ENCODE measurements around the gene POTED. TPM values are rescaled to one million over a fixed set of nuclear protein-coding genes. Genes with fewer than 3 reads are reported as not detected.
"Not testable (repeated sequence)": the region's sequence is repeated elsewhere in the genome, so short reads cannot be mapped to it uniquely, and the experiment has no call there.

The POTED gene
- not detected in 2 replicates for total RNA-seq

- intact Hi-C loops (cut with micrococcal nuclease); H3K27ac Mint-ChIP-seq; H3K4me1 Mint-ChIP-seq (ENCODE audit: low read depth); DNase-seq (ENCODE audit: low spot score); H3K4me3 Mint-ChIP-seq (ENCODE audit: low read depth); H3K36me3 Mint-ChIP-seq (ENCODE audit: low read depth); H3K27me3 Mint-ChIP-seq (ENCODE audit: low read depth); H3K9me3 Mint-ChIP-seq: not testable (repeated sequence)
These were observed at the start of gene POTED for GRCh38 chr21:13609477-13609876. POTED (plus strand) TSS chr21:13609777; CDS start chr21:13610229, 452 bp downstream.

- H3K27me3 Mint-ChIP-seq (ENCODE audit: low read depth); H3K4me1 Mint-ChIP-seq (ENCODE audit: low read depth); H3K27ac Mint-ChIP-seq; H3K4me3 Mint-ChIP-seq (ENCODE audit: low read depth); DNase-seq (ENCODE audit: low spot score); intact Hi-C loops (cut with micrococcal nuclease); H3K9me3 Mint-ChIP-seq; H3K36me3 Mint-ChIP-seq (ENCODE audit: low read depth): not testable (repeated sequence)
These were observed 40.5 kb downstream of the POTED start for GRCh38 chr21:13650101-13650500.

- DNase-seq (ENCODE audit: low spot score); intact Hi-C loops (cut with micrococcal nuclease); H3K4me1 Mint-ChIP-seq (ENCODE audit: low read depth); H3K36me3 Mint-ChIP-seq (ENCODE audit: low read depth); H3K9me3 Mint-ChIP-seq; H3K4me3 Mint-ChIP-seq (ENCODE audit: low read depth); H3K27ac Mint-ChIP-seq; H3K27me3 Mint-ChIP-seq (ENCODE audit: low read depth): not testable (repeated sequence)
These were observed 42.2 kb downstream of the POTED start for GRCh38 chr21:13651746-13652145.
